GM23248 (cell line): Measurements from ENCODE around the gene DUSP2. TPM values are rescaled to one million over a fixed set of nuclear protein-coding genes. Genes with fewer than 3 reads are reported as not detected.

Source experiments
- DNase-seq: peaks from one replicate; pipeline ENCODE4 v3.0.0-alpha.2; 2015
- H2AFZ ChIP-seq: fragments of 200-600 bp; sonication (generic); 2 replicates; pipeline ENCODE4 v1.6.1; 2016; ENCODE audit warnings: antibody characterized with exemption
- H3F3A ChIP-seq: fragments of 200-600 bp; sonication (generic); 2 replicates; pipeline ENCODE4 v1.6.1; 2016; ENCODE audit warnings: mild to moderate bottlenecking, antibody characterized with exemption, mixed run types; ENCODE audit not compliant: insufficient read depth
- H3K27ac ChIP-seq: fragments of 200-600 bp; sonication (generic); 2 replicates; pipeline ENCODE4 v1.5.1; 2016; ENCODE audit warnings: mild to moderate bottlenecking
- H3K27me3 ChIP-seq: fragments of 200-600 bp; sonication (generic); replicated peaks from 2 replicates; pipeline ENCODE4 v1.6.1; 2016; ENCODE audit warnings: mild to moderate bottlenecking; ENCODE audit not compliant: insufficient read depth
- H3K36me3 ChIP-seq: fragments of 200-600 bp; sonication (generic); 2 replicates; pipeline ENCODE4 v1.6.1; 2016; ENCODE audit warnings: low read depth, mild to moderate bottlenecking
- H3K4me1 ChIP-seq: fragments of 200-600 bp; sonication (generic); 2 replicates; pipeline ENCODE4 v1.6.1; 2016; ENCODE audit warnings: mild to moderate bottlenecking; ENCODE audit not compliant: insufficient read depth
- H3K4me2 ChIP-seq: fragments of 200-600 bp; sonication (generic); one replicate; pipeline ENCODE4 v1.6.1; 2016; ENCODE audit warnings: mild to moderate bottlenecking; ENCODE audit not compliant: unreplicated experiment
- H3K4me3 ChIP-seq: fragments of 200-600 bp; sonication (generic); 2 replicates; pipeline ENCODE4 v1.5.1; 2016; ENCODE audit warnings: mild to moderate bottlenecking
- H3K79me2 ChIP-seq: fragments of 200-600 bp; sonication (generic); 2 replicates; pipeline ENCODE4 v1.6.1; 2016; ENCODE audit warnings: mild to moderate bottlenecking; ENCODE audit not compliant: insufficient read depth
- H3K9ac ChIP-seq: fragments of 200-600 bp; sonication (generic); 2 replicates; pipeline ENCODE4 v1.6.1; 2016; ENCODE audit warnings: mild to moderate bottlenecking
- H3K9me2 ChIP-seq: fragments of 200-600 bp; sonication (generic); 2 replicates; pipeline ENCODE4 v1.6.1; 2016; ENCODE audit warnings: mixed run types, mild to moderate bottlenecking, moderate library complexity; ENCODE audit not compliant: insufficient read depth
- H3K9me3 ChIP-seq: fragments of 200-600 bp; sonication (generic); one replicate; pipeline ENCODE4 v1.6.1; 2017; ENCODE audit warnings: low read depth
- H4K20me1 ChIP-seq: fragments of 200-600 bp; sonication (generic); 2 replicates; pipeline ENCODE4 v1.6.0; 2016; ENCODE audit not compliant: insufficient read depth
- EZH2 ChIP-seq: fragments of 200-600 bp; sonication (generic); IDR thresholded peaks from 2 replicates; pipeline ENCODE4 v1.6.1; 2018; ENCODE audit warnings: antibody characterized with exemption, mild to moderate bottlenecking; ENCODE audit not compliant: insufficient read depth, poor library complexity, severe bottlenecking
- EZH2phosphoT487 ChIP-seq: fragments of 200-600 bp; sonication (generic); IDR thresholded peaks from 2 replicates; pipeline ENCODE4 v1.6.1; 2018; ENCODE audit warnings: antibody characterized with exemption, moderate library complexity, mild to moderate bottlenecking, low read depth; ENCODE audit not compliant: insufficient read depth
- WGBS, 2 experiments: methylation state at CpG; one replicate each; pipeline ENCODE4 v1.1.6; 2015 to 2017; ENCODE audit warnings: low lambda C conversion rate in 2 of 2, low coverage in 1 of 2; ENCODE audit errors: missing lambda C conversion rate in 2 of 2; 5-methylcytosine and 5-hydroxymethylcytosine counted together
- in situ Hi-C: fragments of 300-500 bp; cut with MboI; formaldehyde crosslinking; loops from 2 replicates; pipeline ENCODE4 v1.15.0; 2020
- polyA plus RNA-seq: library from polyadenylated mRNA; unstranded; fragments of >200 nt; fragmentation: Nextera tagmentation; extraction: Ambion mirVana; gene quantifications from 2 replicates; pipeline ENCODE4 v1.2.1, GENCODE V29; 2016
- total RNA-seq: library from RNA; depleted of rRNA; stranded (reverse); fragments of >200 nt; shearing (Covaris generic); gene quantifications from 2 replicates; pipeline ENCODE4 v1.2.3, GENCODE V29; 2014

DUSP2 gene
- total and polyA plus RNA-seq, 2 experiments from 2014 or later, result 3.1 to 8.8 TPM

GRCh38 chr2:96120091-96120720, 25.0 kb downstream of the DUSP2 start:
- no peaks in the 10 kb centered on the region for H3F3A ChIP-seq
- H3K4me3 ChIP-seq, result no peak overlapping the region
- H3K27me3 ChIP-seq, result peaks cover 38% of the 10 kb centered on the region
- no peaks in the 10 kb centered on the region for H3K9me3 ChIP-seq
- H3K9me2 ChIP-seq, result no peaks in the 10 kb centered on the region
- 17 to 21% methylated on average over 11 of the region's 11 CpGs for WGBS, 2 experiments
- no peak overlapping the region for H3K27ac ChIP-seq
- DNase-seq, result no peak
- no peaks in the 10 kb centered on the region for H3K79me2 ChIP-seq
- H3K36me3 ChIP-seq, result no peaks in the 10 kb centered on the region
- no peaks in the 10 kb centered on the region for H3K4me1 ChIP-seq
- no peak for TF ChIP-seq EZH2phosphoT487
- TF ChIP-seq EZH2, result no peak
- no peak overlapping the region for H3K4me2 ChIP-seq
- in situ Hi-C loops, result no loop called here
- no peak overlapping the region for H3K9ac ChIP-seq
- H2AFZ ChIP-seq, result no peak overlapping the region
- H4K20me1 ChIP-seq, result no peaks in the 10 kb centered on the region

GRCh38 chr2:96119389-96119751, 25.9 kb downstream of the DUSP2 start:
- no peak for TF ChIP-seq EZH2phosphoT487
- TF ChIP-seq EZH2, result no peak
- Histone ChIP-seq H3K79me2 (no peaks in the 10 kb centered on the region), H3K27ac (no peak overlapping the region), H3K4me2 (no peak overlapping the region), H2AFZ (no peak overlapping the region), H3K9ac (no peak overlapping the region), H3K9me3 (no peaks in the 10 kb centered on the region), H3K9me2 (no peaks in the 10 kb centered on the region), H3K27me3 (peaks cover 38% of the 10 kb centered on the region), H4K20me1 (no peaks in the 10 kb centered on the region), H3K4me3 (no peak overlapping the region), H3K4me1 (no peaks in the 10 kb centered on the region), H3K36me3 (no peaks in the 10 kb centered on the region), H3F3A (no peaks in the 10 kb centered on the region)
- in situ Hi-C loops, result no loop called here
- WGBS, 2 experiments, result 91 to 94% methylated on average over 5 of the region's 5 CpGs
- no peak for DNase-seq

GRCh38 chr2:96118698-96119388, 26.4 kb downstream of the DUSP2 start:
- Histone ChIP-seq H3K27me3 (peaks cover 40% of the 10 kb centered on the region), H2AFZ (no peak overlapping the region), H3K27ac (no peak overlapping the region), H3F3A (no peaks in the 10 kb centered on the region), H3K9me2 (no peaks in the 10 kb centered on the region), H3K4me1 (no peaks in the 10 kb centered on the region), H3K9ac (no peak overlapping the region), H3K4me3 (no peak overlapping the region), H3K9me3 (no peaks in the 10 kb centered on the region), H3K4me2 (no peak overlapping the region), H4K20me1 (no peaks in the 10 kb centered on the region), H3K36me3 (no peaks in the 10 kb centered on the region), H3K79me2 (no peaks in the 10 kb centered on the region)
- TF ChIP-seq EZH2 (no peak), EZH2phosphoT487 (no peak)
- no peak for DNase-seq
- 66 to 69% methylated on average over 12 of the region's 13 CpGs for WGBS, 2 experiments
- in situ Hi-C loops, result no loop called here

DNA sequence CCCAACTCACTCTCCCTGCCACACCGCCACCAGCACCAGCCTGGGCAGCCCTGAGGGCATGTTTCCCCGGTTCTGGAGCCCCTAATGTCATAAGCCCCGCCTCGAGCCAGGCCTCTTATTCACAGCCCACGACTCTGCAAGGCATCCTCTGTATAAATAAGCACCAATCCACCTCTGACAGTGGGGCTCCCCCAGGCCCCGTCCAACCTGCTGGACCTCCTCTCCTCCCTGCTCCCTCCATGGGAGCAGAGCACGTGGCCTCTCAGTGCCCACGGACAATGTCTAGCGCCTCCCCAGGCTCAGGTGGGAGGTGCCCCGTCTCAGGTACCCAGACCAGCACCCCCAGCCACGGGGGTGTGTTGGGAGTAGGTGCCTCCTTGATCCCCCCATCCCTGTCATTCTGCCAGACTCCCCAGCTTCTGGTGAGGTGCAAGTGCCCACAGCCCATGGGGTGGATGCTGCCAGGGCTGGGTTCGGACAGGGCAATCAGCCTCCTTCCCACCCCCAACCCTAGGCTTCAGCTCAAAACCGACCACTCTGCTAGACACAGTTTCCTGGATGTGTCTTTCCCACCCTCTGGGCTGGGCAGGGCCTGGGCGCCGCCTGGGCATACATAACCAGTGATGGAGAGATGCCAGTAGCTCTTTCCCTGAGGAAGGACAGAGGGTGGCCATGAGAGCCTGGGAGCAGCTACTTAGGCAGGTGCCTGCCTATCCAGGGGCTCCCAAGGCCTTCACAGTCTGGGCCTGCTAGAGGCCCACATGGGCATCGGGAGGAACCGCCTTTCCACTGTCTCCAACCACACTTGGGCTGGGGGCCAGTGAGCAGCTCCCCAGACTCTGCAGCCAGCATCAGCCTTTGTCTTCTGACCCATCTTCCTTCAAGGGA, 27.3 kb downstream of the DUSP2 start:
- no peak for DNase-seq
- Histone ChIP-seq H3K4me3 (no peak overlapping the region), H3F3A (no peaks in the 10 kb centered on the region), H3K36me3 (no peaks in the 10 kb centered on the region), H3K4me1 (no peaks in the 10 kb centered on the region), H4K20me1 (no peaks in the 10 kb centered on the region), H3K9ac (no peak overlapping the region), H3K27me3 (peaks cover 43% of the 10 kb centered on the region), H3K27ac (no peak overlapping the region), H3K4me2 (no peak overlapping the region), H3K9me2 (no peaks in the 10 kb centered on the region), H3K79me2 (no peaks in the 10 kb centered on the region), H3K9me3 (no peaks in the 10 kb centered on the region), H2AFZ (no peak overlapping the region)
- 49 to 58% methylated on average over 17 of the region's 17 CpGs for WGBS, 2 experiments
- in situ Hi-C loops, result no loop called here
- TF ChIP-seq EZH2 (no peak), EZH2phosphoT487 (no peak)
